Spleen (tissue), 11 donors: ENCODE data around the gene LIF. TPM values are rescaled to one million over a fixed set of nuclear protein-coding genes. Genes with fewer than 3 reads are reported as not detected.

Experiments used
- DNase-seq: peaks from one replicate; pipeline ENCODE4 v3.0.0-alpha.2; 2020
- H3K27ac ChIP-seq, 8 donors: fragments of 200-600 bp; sonication (generic) in 7 of 8; 1 replicate in 4 of 8; 2 replicates in 4 of 8; pipeline versions ENCODE4 v1.5.0 to v1.8.0; 2016 to 2021; ENCODE audit warnings: inconsistent platforms in 4 of 8, mild to moderate bottlenecking in 4 of 8, moderate library complexity in 1 of 8
- H3K27me3 ChIP-seq, 7 donors: fragments of 200-600 bp; sonication (generic) in 6 of 7; replicated peaks in 1 of 7; 1 replicate in 4 of 7; 2 replicates in 3 of 7; pipeline versions ENCODE4 v1.5.0 to v1.8.0; 2016 to 2021; ENCODE audit warnings: inconsistent platforms in 3 of 7, mild to moderate bottlenecking in 1 of 7
- H3K36me3 ChIP-seq, 6 donors: fragments of 200-600 bp; sonication (generic) in 5 of 6; 1 replicate in 4 of 6; 2 replicates in 2 of 6; pipeline versions ENCODE4 v1.5.0 to v1.8.0; 2016 to 2021; ENCODE audit warnings: inconsistent platforms in 2 of 6
- H3K4me1 ChIP-seq, 6 donors: fragments of 200-600 bp; sonication (generic) in 5 of 6; 1 replicate in 3 of 6; 2 replicates in 3 of 6; pipeline versions ENCODE4 v1.5.0 to v1.8.0; 2016 to 2021; ENCODE audit warnings: inconsistent platforms in 3 of 6
- H3K4me3 ChIP-seq, 8 donors: fragments of 200-600 bp; sonication (generic) in 7 of 8; 1 replicate in 4 of 8; 2 replicates in 4 of 8; pipeline versions ENCODE4 v1.5.0 to v1.8.0; 2016 to 2021; ENCODE audit warnings: inconsistent platforms in 4 of 8, mild to moderate bottlenecking in 4 of 8, moderate library complexity in 2 of 8
- H3K9me3 ChIP-seq, 8 donors: fragments of 200-600 bp; sonication (generic) in 7 of 8; 1 replicate in 4 of 8; 2 replicates in 4 of 8; pipeline versions ENCODE4 v1.5.0 to v1.8.0; 2016 to 2021; ENCODE audit warnings: inconsistent platforms in 4 of 8
- POLR2A ChIP-seq, 3 donors: fragments of 450-650 bp; IDR thresholded peaks; one replicate each; pipeline ENCODE4 v1.5.1; 2017; ENCODE audit warnings: antibody characterized with exemption in 3 of 3, mild to moderate bottlenecking in 1 of 3
- POLR2AphosphoS5 ChIP-seq, 3 donors: sonication (generic); formaldehyde crosslinking; IDR thresholded peaks; one replicate each; pipeline ENCODE4 v1.5.1; 2017; ENCODE audit warnings: antibody characterized with exemption in 3 of 3
- WGBS, 5 donors: extraction: QIAGEN DNeasy Blood & Tissue Kit in 3 of 5; methylation state at CpG; one replicate each; pipeline versions ENCODE4 v1.1.5 to v1.1.7; 2013 to 2018; 5-methylcytosine and 5-hydroxymethylcytosine counted together
- intact Hi-C: fragments of 100-400 bp; cut with DNase I; formaldehyde crosslinking; loops from one replicate; pipeline ENCODE4 v1.15.0; 2023; ENCODE audit warnings: low total_unique reads
- polyA plus RNA-seq, 3 donors: library from polyadenylated mRNA; stranded (reverse); fragments of 200-250 nt; gene quantifications; one replicate each; pipeline ENCODE4 v1.2.1, GENCODE V29; 2013
- total RNA-seq, 7 donors: library from RNA; depleted of rRNA in 3 of 7; stranded (reverse); fragments of >200 nt in 3 of 7; fragmentation: NEBNext Ultra II Directional in 4 of 7; extraction: Animal tissue kit (Norgen Biotek cat#: 25700) in 4 of 7; gene quantifications; one replicate each; pipeline versions ENCODE4 v1.1.0 to v1.2.1, GENCODE V29; 2016 to 2021
- TF ChIP-seq, protein P1 (sequence below), 11 experiments: fragments of 200-600 bp in 7 of 11; fragments of 450-650 bp in 4 of 11; sonication (generic) in 4 of 11; IDR thresholded peaks in 8 of 11; conservative IDR thresholded peaks in 3 of 11; 1 replicate in 7 of 11; 2 replicates in 4 of 11; pipeline versions ENCODE4 v1.4.0 to v1.8.0; 2016 to 2021; ENCODE audit warnings: antibody characterized with exemption in 11 of 11, inconsistent platforms in 4 of 11, mild to moderate bottlenecking in 1 of 11
- donor health status: healthy with polysubstance abuse.
- donor health status: DM: no; HTN: no; CAD: no; lungs with moderate emphysema.
- donor health status: DM: no; HTN: no; CAD: no.
- donor health status: Bipolar disorder and iron deficiency.
- donor health status: healthy.
- donor health status: DM: no; HTN: no; CAD: no.
- donor health status: DM: yes; HTN: yes; CAD: no.

LIF gene
- total and polyA plus RNA-seq, 10 donors: 0.21 to 3.2 (median 0.85) TPM; not detected in 2

DNA sequence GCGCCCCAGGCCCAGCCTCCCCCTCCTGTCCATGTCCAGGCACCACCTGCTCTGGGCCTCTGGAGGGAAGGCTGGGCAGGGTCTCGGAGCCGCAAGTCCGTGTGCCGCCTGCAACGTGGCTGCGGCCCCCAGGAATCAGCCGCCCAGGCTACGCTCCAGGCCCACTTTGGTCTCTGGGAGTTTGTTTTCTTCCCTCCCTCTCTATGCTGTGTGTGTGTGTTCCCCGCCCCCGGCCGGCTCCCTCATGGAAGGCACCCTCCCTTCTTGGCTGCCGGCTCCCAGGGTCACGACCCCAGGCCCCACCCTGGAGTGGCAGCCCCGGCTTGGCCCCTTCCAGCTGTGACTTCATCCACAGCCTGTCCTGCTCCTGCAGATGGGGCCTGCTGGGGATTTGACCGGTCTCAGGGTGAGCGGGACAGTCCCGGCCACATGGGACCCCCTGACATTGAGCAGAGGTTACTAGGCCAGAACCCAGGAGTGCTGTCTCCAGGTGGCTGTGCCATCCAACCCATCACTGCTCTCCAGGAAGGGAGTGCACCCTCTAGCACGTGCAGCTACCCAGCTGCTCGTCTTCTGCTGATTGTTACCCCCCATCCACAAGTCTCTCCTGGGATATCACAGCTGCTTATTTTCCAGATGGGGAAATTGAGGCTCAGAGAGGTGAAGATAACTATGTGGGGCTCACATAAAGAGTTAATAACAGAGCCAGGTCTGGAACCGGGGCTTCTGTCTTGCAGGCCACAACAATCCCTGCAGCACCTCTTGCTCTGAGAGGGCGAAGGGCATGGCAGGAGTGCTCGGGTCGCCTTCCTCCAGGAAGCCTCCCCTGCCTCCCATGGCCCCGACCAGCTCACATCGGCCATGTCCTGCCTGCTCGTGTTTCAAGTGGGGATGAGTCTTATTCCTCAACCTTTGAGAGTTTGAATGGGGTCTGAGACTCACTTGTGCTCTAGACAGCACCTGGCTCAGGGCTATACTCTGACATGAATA lies 2.8 kb upstream of the LIF start:
- H3K27ac ChIP-seq: no peak overlapping the region
- DNase-seq: no peak
- WGBS, 5 donors: 79 to 91% (median 83%) methylated on average over 22 to 27 of the region's 27 CpGs
- peaks cover 5 to 91% (median 54%) of the 10 kb centered on the region in 6 donors for H3K4me1 ChIP-seq
- no peak overlapping the region for H3K4me3 ChIP-seq
- no peaks in the 10 kb centered on the region for H3K9me3 ChIP-seq
- H3K36me3 ChIP-seq: no peaks in the 10 kb centered on the region
- intact Hi-C loops: no loop called here
- H3K27me3 ChIP-seq: peaks cover 0 to 48% (median 21%) of the 10 kb centered on the region in 7 donors
- TF ChIP-seq POLR2A (IDR thresholded peaks at IDR 0.05) (no peak), POLR2AphosphoS5 (IDR thresholded peaks at IDR 0.05) (peak in 2 of 3 donors; percentile 47 to 66)

DNA sequence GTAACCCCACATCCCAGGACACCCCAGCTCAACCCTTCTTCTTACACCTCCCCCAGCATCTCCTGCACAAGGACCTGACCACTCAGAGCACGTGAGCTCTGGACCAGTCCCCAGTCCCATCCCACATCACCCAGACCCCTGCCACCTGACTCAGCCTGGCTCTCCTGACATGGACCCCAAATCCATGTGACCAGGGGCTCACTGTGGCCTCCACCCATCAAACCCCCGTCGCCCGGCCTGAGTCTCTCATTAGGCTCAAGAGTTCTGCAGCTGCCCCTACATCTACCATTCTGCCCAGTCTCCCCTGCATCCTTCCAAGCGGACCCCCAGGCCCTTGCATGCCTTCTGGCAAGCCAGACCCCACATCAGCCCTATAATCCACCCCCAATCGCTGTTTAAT lies 1.9 kb upstream of the LIF start:
- H3K36me3 ChIP-seq: no peaks in the 10 kb centered on the region
- intact Hi-C loops: no loop called here
- no peak overlapping the region for H3K4me3 ChIP-seq
- 69 to 75% (median 71%) methylated on average over 6 of the region's 6 CpGs for WGBS, 5 donors
- H3K9me3 ChIP-seq: no peaks in the 10 kb centered on the region
- TF ChIP-seq, protein P1, sequence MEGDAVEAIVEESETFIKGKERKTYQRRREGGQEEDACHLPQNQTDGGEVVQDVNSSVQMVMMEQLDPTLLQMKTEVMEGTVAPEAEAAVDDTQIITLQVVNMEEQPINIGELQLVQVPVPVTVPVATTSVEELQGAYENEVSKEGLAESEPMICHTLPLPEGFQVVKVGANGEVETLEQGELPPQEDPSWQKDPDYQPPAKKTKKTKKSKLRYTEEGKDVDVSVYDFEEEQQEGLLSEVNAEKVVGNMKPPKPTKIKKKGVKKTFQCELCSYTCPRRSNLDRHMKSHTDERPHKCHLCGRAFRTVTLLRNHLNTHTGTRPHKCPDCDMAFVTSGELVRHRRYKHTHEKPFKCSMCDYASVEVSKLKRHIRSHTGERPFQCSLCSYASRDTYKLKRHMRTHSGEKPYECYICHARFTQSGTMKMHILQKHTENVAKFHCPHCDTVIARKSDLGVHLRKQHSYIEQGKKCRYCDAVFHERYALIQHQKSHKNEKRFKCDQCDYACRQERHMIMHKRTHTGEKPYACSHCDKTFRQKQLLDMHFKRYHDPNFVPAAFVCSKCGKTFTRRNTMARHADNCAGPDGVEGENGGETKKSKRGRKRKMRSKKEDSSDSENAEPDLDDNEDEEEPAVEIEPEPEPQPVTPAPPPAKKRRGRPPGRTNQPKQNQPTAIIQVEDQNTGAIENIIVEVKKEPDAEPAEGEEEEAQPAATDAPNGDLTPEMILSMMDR (IDR thresholded peaks at IDR 0.05 in 8 of 11, conservative IDR thresholded peaks at IDR 0.05 in 3 of 11): no peak
- no peak for TF ChIP-seq POLR2AphosphoS5 (IDR thresholded peaks at IDR 0.05)
- no peak for TF ChIP-seq POLR2A (IDR thresholded peaks at IDR 0.05)
- peaks cover 0 to 48% (median 21%) of the 10 kb centered on the region in 7 donors for H3K27me3 ChIP-seq
- no peak overlapping the region for H3K27ac ChIP-seq
- peaks cover 5 to 83% (median 49%) of the 10 kb centered on the region in 6 donors for H3K4me1 ChIP-seq
- no peak for DNase-seq

DNA sequence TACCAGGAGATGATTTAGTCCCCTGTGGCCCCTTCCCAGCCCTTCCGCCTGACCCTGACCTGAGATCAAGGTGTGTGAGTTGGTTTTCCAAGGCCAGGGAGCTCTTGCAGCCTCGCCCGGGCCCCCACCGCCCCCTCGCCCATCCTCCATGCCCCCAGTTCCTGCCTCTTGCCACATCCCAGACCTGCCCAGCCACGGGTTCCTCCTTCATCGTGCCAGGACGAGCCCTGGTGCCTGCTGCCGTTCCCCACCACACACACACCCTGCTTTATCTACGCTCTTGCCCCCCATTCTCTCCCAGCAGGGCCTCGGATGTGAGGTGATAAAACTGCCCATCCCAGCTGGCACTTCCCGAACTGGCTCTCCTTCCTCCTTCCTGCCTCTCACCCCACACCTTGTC lies 1.4 kb upstream of the LIF start:
- intact Hi-C loops: no loop called here
- TF ChIP-seq, protein P1 (IDR thresholded peaks at IDR 0.05 in 8 of 11, conservative IDR thresholded peaks at IDR 0.05 in 3 of 11): no peak
- no peak for TF ChIP-seq POLR2AphosphoS5 (IDR thresholded peaks at IDR 0.05)
- Histone ChIP-seq H3K9me3 (no peaks in the 10 kb centered on the region), H3K4me3 (no peak overlapping the region), H3K36me3 (no peaks in the 10 kb centered on the region), H3K27ac (no peak overlapping the region), H3K27me3 (peaks cover 0 to 48% (median 21%) of the 10 kb centered on the region in 7 donors), H3K4me1 (peaks cover 5 to 78% (median 44%) of the 10 kb centered on the region in 6 donors)
- no peak for DNase-seq
- 37 to 67% (median 49%) methylated on average over 9 to 12 of the region's 12 CpGs for WGBS, 5 donors

DNA sequence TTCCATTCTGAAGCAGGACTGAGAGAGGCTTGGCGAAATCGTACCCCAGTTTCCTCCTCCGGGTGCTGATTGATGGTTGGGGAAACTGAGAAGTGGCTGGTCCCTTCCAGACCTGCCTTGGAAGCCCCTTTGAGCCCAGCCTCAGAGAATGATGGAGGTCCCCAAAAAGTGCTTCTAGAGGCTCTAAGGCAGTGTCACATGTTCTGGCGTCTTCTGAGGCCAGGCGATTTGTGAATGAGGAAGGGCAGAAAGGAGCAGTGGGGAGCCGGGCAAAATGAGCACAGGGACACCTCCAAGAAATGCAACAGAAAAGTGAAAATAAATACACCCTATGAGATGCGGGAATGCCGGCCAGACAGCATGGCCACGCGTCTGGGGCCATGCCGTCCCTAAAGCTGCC lies 1.0 kb upstream of the LIF start:
- H3K4me1 ChIP-seq: peaks cover 5 to 73% (median 40%) of the 10 kb centered on the region in 6 donors
- peak overlapping the region in 1 of 8 donors; percentile 67 for H3K4me3 ChIP-seq
- H3K36me3 ChIP-seq: no peaks in the 10 kb centered on the region
- TF ChIP-seq POLR2A (IDR thresholded peaks at IDR 0.05) (no peak), POLR2AphosphoS5 (IDR thresholded peaks at IDR 0.05) (no peak)
- TF ChIP-seq, protein P1 (IDR thresholded peaks at IDR 0.05 in 8 of 11, conservative IDR thresholded peaks at IDR 0.05 in 3 of 11): no peak
- peaks cover 0 to 48% (median 21%) of the 10 kb centered on the region in 7 donors for H3K27me3 ChIP-seq
- peak overlapping the region in 1 of 8 donors; percentile 14 for H3K27ac ChIP-seq
- no peaks in the 10 kb centered on the region for H3K9me3 ChIP-seq
- 63 to 77% (median 70%) methylated on average over 10 to 11 of the region's 11 CpGs for WGBS, 5 donors
- DNase-seq: no peak
- intact Hi-C loops: no loop called here
